Measurements from ENCODE around the gene ANKRD33B. TPM values are rescaled to one million over a fixed set of nuclear protein-coding genes. Genes with fewer than 3 reads are reported as not detected.
"Not testable (repeated sequence)": the region's sequence is repeated elsewhere in the genome, so short reads cannot be mapped to it uniquely, and the experiment has no call there.

ANKRD33B gene
- total RNA-seq, 1 experiment from 2014 or later = 0.75 TPM

GRCh38 chr5:10573487-10574145 lies 9.7 kb downstream of the ANKRD33B start:
- H3K36me3 ChIP-seq (ENCODE audit: insufficient read depth, low read length, poor library complexity, severe bottlenecking) = no peaks in the 10 kb centered on the region
- CTCF ChIA-PET = no interaction called here
- no peaks in the 10 kb centered on the region for H3K4me1 ChIP-seq (ENCODE audit: insufficient read depth, low read length, poor library complexity, severe bottlenecking)
- no peak overlapping the region for H3K4me3 ChIP-seq (ENCODE audit: low read depth, low read length, poor library complexity, severe bottlenecking)
- no TSS peak for BruUV-seq (replicated peaks)
- no peaks in the 10 kb centered on the region for H3K27me3 ChIP-seq (replicated peaks; ENCODE audit: insufficient read depth, low read depth, low read length, poor library complexity)
- H3K27ac ChIP-seq (ENCODE audit: low read depth, low read length, poor library complexity, severe bottlenecking) = no peak overlapping the region
- POLR2A ChIA-PET (ENCODE audit: low non-redundant PET) = no interaction called here
- no peaks in the 10 kb centered on the region for H3K9me3 ChIP-seq (ENCODE audit: low read depth, low read length, poor library complexity, severe bottlenecking)
- no peak for TF ChIP-seq CTCF (conservative IDR thresholded peaks at IDR 0.05; ENCODE audit: low read depth, low read length)
- intact Hi-C loops (cut with micrococcal nuclease; ENCODE audit: unreplicated experiment) = no loop called here
- no peak for DNase-seq (ENCODE audit: low spot score)

- H3K4me3 ChIP-seq (ENCODE audit: low read depth, low read length, poor library complexity, severe bottlenecking); BruUV-seq (replicated peaks); H3K4me1 ChIP-seq (ENCODE audit: insufficient read depth, low read length, poor library complexity, severe bottlenecking); intact Hi-C loops (cut with micrococcal nuclease; ENCODE audit: unreplicated experiment); DNase-seq (ENCODE audit: low spot score); H3K27me3 ChIP-seq (replicated peaks; ENCODE audit: insufficient read depth, low read depth, low read length, poor library complexity); H3K36me3 ChIP-seq (ENCODE audit: insufficient read depth, low read length, poor library complexity, severe bottlenecking); CTCF ChIA-PET; POLR2A ChIA-PET (ENCODE audit: low non-redundant PET); H3K9me3 ChIP-seq (ENCODE audit: low read depth, low read length, poor library complexity, severe bottlenecking); H3K27ac ChIP-seq (ENCODE audit: low read depth, low read length, poor library complexity, severe bottlenecking): not testable (repeated sequence)
Observed at GRCh38 chr5:10574879-10575278, 11.0 kb downstream of the ANKRD33B start.

GRCh38 chr5:10576121-10576789 lies 12.4 kb downstream of the ANKRD33B start:
- BruUV-seq (replicated peaks) = no TSS peak
- no peaks in the 10 kb centered on the region for H3K9me3 ChIP-seq (ENCODE audit: low read depth, low read length, poor library complexity, severe bottlenecking)
- no peaks in the 10 kb centered on the region for H3K27me3 ChIP-seq (replicated peaks; ENCODE audit: insufficient read depth, low read depth, low read length, poor library complexity)
- H3K4me1 ChIP-seq (ENCODE audit: insufficient read depth, low read length, poor library complexity, severe bottlenecking) = no peaks in the 10 kb centered on the region
- ChIA-PET CTCF (no interaction called here), POLR2A (ENCODE audit: low non-redundant PET) (interaction anchor here (0.8 kb wide), 1 partner anchor 10 kb away, joined by 6 read pairs; no protein-coding TSS in a partner anchor)
- no peak overlapping the region for H3K4me3 ChIP-seq (ENCODE audit: low read depth, low read length, poor library complexity, severe bottlenecking)
- no peak for DNase-seq (ENCODE audit: low spot score)
- intact Hi-C loops (cut with micrococcal nuclease; ENCODE audit: unreplicated experiment) = no loop called here
- no peaks in the 10 kb centered on the region for H3K36me3 ChIP-seq (ENCODE audit: insufficient read depth, low read length, poor library complexity, severe bottlenecking)
- TF ChIP-seq CTCF (conservative IDR thresholded peaks at IDR 0.05; ENCODE audit: low read depth, low read length) (0 out of 2 replicates have a peak, but pooled peaks have one; percentile 15), EZH2 (IDR thresholded peaks at IDR 0.05; ENCODE audit: borderline replicate concordance, low read depth, low read length, poor library complexity, severe bottlenecking) (no peak)
- H3K27ac ChIP-seq (ENCODE audit: low read depth, low read length, poor library complexity, severe bottlenecking) = no peak overlapping the region

GRCh38 chr5:10576790-10577189 lies 12.9 kb downstream of the ANKRD33B start:
- ChIA-PET CTCF (no interaction called here), POLR2A (ENCODE audit: low non-redundant PET) (interaction anchor here (0.8 kb wide), 1 partner anchor 10 kb away, joined by 6 read pairs; no protein-coding TSS in a partner anchor)
- no peaks in the 10 kb centered on the region for H3K9me3 ChIP-seq (ENCODE audit: low read depth, low read length, poor library complexity, severe bottlenecking)
- no peak overlapping the region for H3K4me3 ChIP-seq (ENCODE audit: low read depth, low read length, poor library complexity, severe bottlenecking)
- DNase-seq (ENCODE audit: low spot score) = no peak
- intact Hi-C loops (cut with micrococcal nuclease; ENCODE audit: unreplicated experiment) = no loop called here
- H3K27me3 ChIP-seq (replicated peaks; ENCODE audit: insufficient read depth, low read depth, low read length, poor library complexity) = no peaks in the 10 kb centered on the region
- no peak for TF ChIP-seq CTCF (conservative IDR thresholded peaks at IDR 0.05; ENCODE audit: low read depth, low read length)
- TF ChIP-seq EZH2 (IDR thresholded peaks at IDR 0.05; ENCODE audit: borderline replicate concordance, low read depth, low read length, poor library complexity, severe bottlenecking) = no peak
- H3K36me3 ChIP-seq (ENCODE audit: insufficient read depth, low read length, poor library complexity, severe bottlenecking) = no peaks in the 10 kb centered on the region
- no TSS peak for BruUV-seq (replicated peaks)
- no peak overlapping the region for H3K27ac ChIP-seq (ENCODE audit: low read depth, low read length, poor library complexity, severe bottlenecking)
- H3K4me1 ChIP-seq (ENCODE audit: insufficient read depth, low read length, poor library complexity, severe bottlenecking) = no peaks in the 10 kb centered on the region

All from A673 (cell line).